HepG2 (cell line): ENCODE data around the gene CREBRF. TPM values are rescaled to one million over a fixed set of nuclear protein-coding genes. Genes with fewer than 3 reads are reported as not detected.

Experiments
- ATAC-seq: fragments of 200-7000 bp; cut with Tn5 transposase; 3 replicates; pipeline ENCODE4 v1.9.1; 2020; ENCODE audit warnings: mild to moderate bottlenecking, moderate library complexity
- BruUV-seq: library from RNA; stranded (reverse); fragments of 400-500 nt; replicated peaks from 2 replicates; lab custom pipeline; 2021; lab: Mats Ljungman, UMichigan
- CTCF ChIA-PET: fragments of 300-600 bp; formaldehyde crosslinking; extraction: SDS; loops from one replicate; lab custom pipeline; 2021; ENCODE audit warnings: low total read pairs, inconsistent platforms, low intra/inter-chr PET ratio; lab: Yijun Ruan, JAX
- POLR2A ChIA-PET: fragments of 350-600 bp; sonication (Branson Sonifier 250); formaldehyde crosslinking; loops from one replicate; lab custom pipeline; 2020; ENCODE audit warnings: antibody characterized with exemption, inconsistent platforms; lab: Yijun Ruan, JAX
- DNase-seq: peaks from one replicate; pipeline ENCODE4 v3.0.0-alpha.2; 2015; ENCODE audit warnings: low spot score
- FAIRE-seq: peaks from 3 replicates; lab custom pipeline; 2011; peaks lifted over from hg19 to GRCh38; lab: Jason Lieb, UNC
- H2AFZ ChIP-seq: one replicate; pipeline ENCODE4 v1.6.1; 2011; ENCODE audit warnings: low read length, inconsistent platforms
- H3K27ac ChIP-seq: fragments of 300-600 bp; 3 replicates; pipeline ENCODE4 v1.8.0; 2011; ENCODE audit warnings: mixed run types, mild to moderate bottlenecking, mixed read lengths, low read length, inconsistent platforms; ENCODE audit not compliant: insufficient read depth; ENCODE audit errors: extremely low read length
- H3K27me3 ChIP-seq, 2 experiments: fragments of 200-600 bp in 1 of 2; 2 replicates in 1 of 2; 3 replicates in 1 of 2; pipeline versions ENCODE4 v1.6.0 to v1.8.0; 2011; ENCODE audit warnings: low read length in 2 of 2, mild to moderate bottlenecking in 2 of 2, moderate library complexity in 2 of 2, inconsistent platforms in 1 of 2; ENCODE audit not compliant: insufficient read depth in 2 of 2, control insufficient read depth in 1 of 2
- H3K36me3 ChIP-seq, 2 experiments: fragments of 200-600 bp in 1 of 2; replicated peaks in 1 of 2; 2 replicates in 1 of 2; 3 replicates in 1 of 2; pipeline versions ENCODE4 v1.5.1 to v1.8.0; 2011; ENCODE audit warnings: low read length in 2 of 2, inconsistent platforms in 1 of 2; ENCODE audit not compliant: insufficient read depth in 2 of 2, control insufficient read depth in 1 of 2
- H3K4me1 ChIP-seq: 2 replicates; pipeline ENCODE4 v1.5.1; 2012; ENCODE audit warnings: low read length, inconsistent platforms; ENCODE audit not compliant: insufficient read depth
- H3K4me2 ChIP-seq: 2 replicates; pipeline ENCODE4 v1.6.0; 2011; ENCODE audit warnings: low read depth, low read length, inconsistent platforms
- H3K4me3 ChIP-seq, 3 experiments: fragments of 200-600 bp in 1 of 3; sonication (generic), shearing (Covaris generic) in 1 of 3; replicated peaks in 1 of 3; 2 replicates each; pipeline ENCODE4 v1.5.1; 2011 to 2016; ENCODE audit warnings: low read length in 3 of 3, inconsistent platforms in 2 of 3, low read depth in 2 of 3, mild to moderate bottlenecking in 2 of 3, control low read depth in 1 of 3, mixed read lengths in 1 of 3; ENCODE audit not compliant: insufficient read depth in 1 of 3
- H3K79me2 ChIP-seq: one replicate; pipeline ENCODE4 v1.6.1; 2011; ENCODE audit warnings: low read length, inconsistent platforms; ENCODE audit not compliant: insufficient read depth
- H3K9ac ChIP-seq: 2 replicates; pipeline ENCODE4 v1.6.0; 2011; ENCODE audit warnings: mild to moderate bottlenecking, low read depth, low read length, inconsistent platforms; ENCODE audit not compliant: insufficient read depth
- H3K9me3 ChIP-seq: 2 replicates; pipeline ENCODE4 v1.5.1; 2012; ENCODE audit warnings: mild to moderate bottlenecking, low read length
- H4K20me1 ChIP-seq: 2 replicates; pipeline ENCODE4 v1.6.0; 2011; ENCODE audit warnings: inconsistent platforms, mild to moderate bottlenecking, low read length, moderate library complexity; ENCODE audit not compliant: insufficient read depth
- ARID5B ChIP-seq: IDR thresholded peaks from 2 replicates; pipeline ENCODE4 v1.4.0; 2020; ENCODE audit warnings: mild to moderate bottlenecking, missing genetic modification reagents
- CHCHD3 ChIP-seq: sonication (generic); formaldehyde crosslinking; IDR thresholded peaks from 2 replicates; pipeline ENCODE4 v1.8.0; 2022; ENCODE audit warnings: mild to moderate bottlenecking, missing genetic modification reagents, moderate library complexity
- HOXD1 ChIP-seq: sonication (generic); formaldehyde crosslinking; IDR thresholded peaks from 2 replicates; pipeline ENCODE4 v1.5.0; 2020; ENCODE audit warnings: missing genetic modification reagents
- KLF13 ChIP-seq: sonication (generic); formaldehyde crosslinking; IDR thresholded peaks from 2 replicates; pipeline ENCODE4 v1.4.0; 2020; ENCODE audit warnings: mild to moderate bottlenecking, missing genetic modification reagents
- SMAD9 ChIP-seq: sonication (generic); formaldehyde crosslinking; IDR thresholded peaks from 2 replicates; pipeline ENCODE4 v1.5.1; 2020; ENCODE audit warnings: mild to moderate bottlenecking, missing genetic modification reagents
- TAF1 ChIP-seq: sonication (generic); formaldehyde crosslinking; IDR thresholded peaks from 2 replicates; pipeline ENCODE4 v1.4.0; 2020; ENCODE audit warnings: missing genetic modification reagents
- TEF ChIP-seq: sonication (generic); formaldehyde crosslinking; IDR thresholded peaks from 2 replicates; pipeline ENCODE4 v1.5.0; 2020; ENCODE audit warnings: missing genetic modification reagents
- TP53 ChIP-seq: sonication (generic); formaldehyde crosslinking; conservative IDR thresholded peaks from 2 replicates; pipeline ENCODE4 v1.4.0; 2020; ENCODE audit warnings: missing genetic modification reagents
- ZNF251 ChIP-seq: sonication (generic); formaldehyde crosslinking; IDR thresholded peaks from 2 replicates; pipeline ENCODE4 v1.9.0; 2021; ENCODE audit warnings: mild to moderate bottlenecking, missing genetic modification reagents
- ZNF563 ChIP-seq: sonication (generic); formaldehyde crosslinking; IDR thresholded peaks from 2 replicates; pipeline ENCODE4 v1.8.0; 2022; ENCODE audit warnings: mild to moderate bottlenecking, moderate library complexity, missing genetic modification reagents
- ZNF790 ChIP-seq: sonication (generic); formaldehyde crosslinking; IDR thresholded peaks from 2 replicates; pipeline ENCODE4 v1.8.0; 2022; ENCODE audit warnings: missing genetic modification reagents, mild to moderate bottlenecking, borderline replicate concordance
- WGBS: methylation state at CpG from one replicate; pipeline ENCODE4 v1.1.6; 2017; ENCODE audit warnings: low lambda C conversion rate; 5-methylcytosine and 5-hydroxymethylcytosine counted together
- in situ Hi-C: cut with HindIII; loops from 2 replicates; pipeline ENCODE4 v1.10.0; 2017; ENCODE audit warnings: low pct_unique_long_range_greater_than_20kb; ENCODE audit not compliant: extremely low pct_ligation_motif_present
- intact Hi-C: fragments of 100-400 bp; cut with micrococcal nuclease; formaldehyde crosslinking; loops from one replicate; pipeline ENCODE4 v1.10.0; 2022; ENCODE audit not compliant: unreplicated experiment
- polyA plus RNA-seq, 8 experiments: library from polyadenylated mRNA; depleted of rRNA in 3 of 8; stranded (reverse) in 7 of 8; unstranded in 1 of 8; fragments of >200 nt; fragmentation: Illumina TruSeq in 4 of 8; extraction: Trizol in 4 of 8; gene quantifications; 2 replicates each; pipeline versions ENCODE4 v1.2.1 to v1.2.3, GENCODE V29; 2011 to 2016; ENCODE audit warnings: low read depth in 4 of 8, missing spikeins in 1 of 8, mixed read lengths in 1 of 8; ENCODE audit not compliant: insufficient read depth in 1 of 8
- total RNA-seq, 5 experiments: library from RNA; depleted of rRNA; stranded (reverse); fragments of >200 nt; fragmentation: Illumina TruSeq; extraction: Trizol; gene quantifications; 2 replicates each; pipeline ENCODE4 v1.2.3, GENCODE V29; 2016; ENCODE audit warnings: low read depth in 1 of 5
- TF ChIP-seq, protein P1 (sequence below): sonication (generic); formaldehyde crosslinking; IDR thresholded peaks from 2 replicates; pipeline ENCODE4 v1.5.1; 2020; ENCODE audit warnings: missing genetic modification reagents, mild to moderate bottlenecking, borderline replicate concordance
- TF ChIP-seq, protein P2 (sequence below): sonication (generic); formaldehyde crosslinking; IDR thresholded peaks from 2 replicates; pipeline ENCODE4 v1.4.0; 2020; ENCODE audit warnings: missing genetic modification reagents

The CREBRF gene
- total and polyA plus RNA-seq, 2 of the 13 experiments (the other 11 are each of a cell fraction or from before 2014, with no cell fraction given), result 4.5 to 10.2 TPM

- TF ChIP-seq ARID5B (CRISPR knock-in tag), result no peak
These were observed 28.2 kb upstream of the CREBRF start (continued) for GRCh38 chr5:173027905-173028304.

GRCh38 chr5:173028811-173029327 lies 27.3 kb upstream of the CREBRF start:
- ChIA-PET CTCF (no interaction called here), POLR2A (no interaction called here)
- peaks cover 1 to 4% of the 10 kb centered on the region in 2 experiments; a peak in 2 of 5 replicates for H3K36me3 ChIP-seq
- H3K9ac ChIP-seq, result no peak overlapping the region
- peaks cover 15% of the 10 kb centered on the region for H3K79me2 ChIP-seq
- H4K20me1 ChIP-seq, result 0 out of 2 replicates have a peak, but pooled peaks cover 5% of the 10 kb centered on the region
- no peak overlapping the region for H2AFZ ChIP-seq
- FAIRE-seq (no peak), DNase-seq (no peak), ATAC-seq (no peak)
- WGBS, result 83% methylated on average over 4 of the region's 4 CpGs
- no peaks in the 10 kb centered on the region for H3K9me3 ChIP-seq
- BruUV-seq, result no TSS peak
- in situ Hi-C loops, result no loop called here
- H3K27ac ChIP-seq, result no peak overlapping the region
- H3K4me3 ChIP-seq, result no peak overlapping the region
- H3K4me1 ChIP-seq, result peaks cover 20% of the 10 kb centered on the region
- no peaks in the 10 kb centered on the region for H3K27me3 ChIP-seq
- H3K4me2 ChIP-seq, result no peak overlapping the region
- intact Hi-C loops, result no loop called here
- TF ChIP-seq TAF1 (no peak), CHCHD3 (no peak), TP53 (CRISPR knock-in tag) (no peak), ZNF790 (CRISPR knock-in tag) (no peak), TEF (CRISPR knock-in tag) (no peak), KLF13 (CRISPR knock-in tag) (no peak), ZNF563 (CRISPR knock-in tag) (no peak), HOXD1 (CRISPR knock-in tag) (no peak), ZNF251 (CRISPR knock-in tag) (no peak), SMAD9 (no peak)
- TF ChIP-seq, protein P1, sequence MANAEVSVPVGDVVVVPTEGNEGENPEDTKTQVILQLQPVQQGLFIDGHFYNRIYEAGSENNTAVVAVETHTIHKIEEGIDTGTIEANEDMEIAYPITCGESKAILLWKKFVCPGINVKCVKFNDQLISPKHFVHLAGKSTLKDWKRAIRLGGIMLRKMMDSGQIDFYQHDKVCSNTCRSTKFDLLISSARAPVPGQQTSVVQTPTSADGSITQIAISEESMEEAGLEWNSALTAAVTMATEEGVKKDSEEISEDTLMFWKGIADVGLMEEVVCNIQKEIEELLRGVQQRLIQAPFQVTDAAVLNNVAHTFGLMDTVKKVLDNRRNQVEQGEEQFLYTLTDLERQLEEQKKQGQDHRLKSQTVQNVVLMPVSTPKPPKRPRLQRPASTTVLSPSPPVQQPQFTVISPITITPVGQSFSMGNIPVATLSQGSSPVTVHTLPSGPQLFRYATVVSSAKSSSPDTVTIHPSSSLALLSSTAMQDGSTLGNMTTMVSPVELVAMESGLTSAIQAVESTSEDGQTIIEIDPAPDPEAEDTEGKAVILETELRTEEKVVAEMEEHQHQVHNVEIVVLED (CRISPR knock-in tag), result no peak
- TF ChIP-seq, protein P2, sequence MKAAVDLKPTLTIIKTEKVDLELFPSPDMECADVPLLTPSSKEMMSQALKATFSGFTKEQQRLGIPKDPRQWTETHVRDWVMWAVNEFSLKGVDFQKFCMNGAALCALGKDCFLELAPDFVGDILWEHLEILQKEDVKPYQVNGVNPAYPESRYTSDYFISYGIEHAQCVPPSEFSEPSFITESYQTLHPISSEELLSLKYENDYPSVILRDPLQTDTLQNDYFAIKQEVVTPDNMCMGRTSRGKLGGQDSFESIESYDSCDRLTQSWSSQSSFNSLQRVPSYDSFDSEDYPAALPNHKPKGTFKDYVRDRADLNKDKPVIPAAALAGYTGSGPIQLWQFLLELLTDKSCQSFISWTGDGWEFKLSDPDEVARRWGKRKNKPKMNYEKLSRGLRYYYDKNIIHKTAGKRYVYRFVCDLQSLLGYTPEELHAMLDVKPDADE (CRISPR knock-in tag), result no peak
